Measurements from ENCODE around the gene FER. TPM values are rescaled to one million over a fixed set of nuclear protein-coding genes. Genes with fewer than 3 reads are reported as not detected.
"Not testable (repeated sequence)": the region's sequence is repeated elsewhere in the genome, so short reads cannot be mapped to it uniquely, and the experiment has no call there.

FER gene
- total and polyA plus RNA-seq, 12 donors: 1.4 to 21.9 (median 14.9) TPM

- Histone ChIP-seq H3K9me3 (peaks cover 0 to 13% (median 7%) of the 10 kb centered on the region in 11 donors), H3K27ac (no peak overlapping the region), H3K4me3 (no peak overlapping the region), H3K4me1 (peaks cover 0 to 27% (median 0%) of the 10 kb centered on the region in 9 donors), H3K36me3 (peaks cover 0 to 7% (median 0%) of the 10 kb centered on the region in 9 donors), H3K27me3 (no peaks in the 10 kb centered on the region)
- 93 to 94% methylated on average over 3 of the region's 3 CpGs for WGBS, 2 donors
- ATAC-seq (no peak), DNase-seq (no peak)
- intact Hi-C loops (cut with DNase I): no loop called here
- no peak for TF ChIP-seq CTCF (IDR thresholded peaks at IDR 0.05)
Observed at GRCh38 chr5:108763222-108763916, 15.7 kb downstream of the FER start.

GRCh38 chr5:108765647-108766046 is 17.9 kb downstream of the FER start:
- H3K27ac ChIP-seq: no peak overlapping the region
- H3K9me3 ChIP-seq: no peaks in the 10 kb centered on the region
- ATAC-seq (no peak), DNase-seq (no peak)
- no peaks in the 10 kb centered on the region for H3K27me3 ChIP-seq
- peaks cover 0 to 4% (median 0%) of the 10 kb centered on the region in 9 donors for H3K36me3 ChIP-seq
- intact Hi-C loops (cut with DNase I): no loop called here
- H3K4me3 ChIP-seq: no peak overlapping the region
- no peak for TF ChIP-seq CTCF (IDR thresholded peaks at IDR 0.05)
- H3K4me1 ChIP-seq: peaks cover 0 to 27% (median 0%) of the 10 kb centered on the region in 9 donors

GRCh38 chr5:108766916-108767315 is 19.2 kb downstream of the FER start:
- H3K36me3 ChIP-seq; H3K9me3 ChIP-seq; H3K27me3 ChIP-seq; ATAC-seq; DNase-seq; H3K4me3 ChIP-seq; H3K27ac ChIP-seq; intact Hi-C loops (cut with DNase I): not testable (repeated sequence)
- H3K4me1 ChIP-seq: peaks cover 0 to 25% (median 3%) of the 10 kb centered on the region in 9 donors
- 97 to 98% methylated on average over 5 of the region's 5 CpGs for WGBS, 2 donors

GRCh38 chr5:108769352-108769751 is 21.7 kb downstream of the FER start:
- H3K4me1 ChIP-seq: peaks cover 0 to 22% (median 5%) of the 10 kb centered on the region in 9 donors
- WGBS, 2 donors: 68 to 83% methylated on average over 1 of the region's 1 CpG
- DNase-seq (no peak), ATAC-seq (no peak)
- TF ChIP-seq CTCF (IDR thresholded peaks at IDR 0.05): no peak
- H3K4me3 ChIP-seq: no peak overlapping the region
- H3K27me3 ChIP-seq: no peaks in the 10 kb centered on the region
- H3K36me3 ChIP-seq: peaks cover 0 to 9% (median 0%) of the 10 kb centered on the region in 9 donors
- no peak overlapping the region for H3K27ac ChIP-seq
- peaks cover 0 to 10% (median 0%) of the 10 kb centered on the region in 11 donors for H3K9me3 ChIP-seq
- intact Hi-C loops (cut with DNase I): no loop called here

- no peak overlapping the region for H3K4me3 ChIP-seq
- no peaks in the 10 kb centered on the region for H3K27me3 ChIP-seq
- no peak overlapping the region for H3K27ac ChIP-seq
- no peak for DNase-seq
- 40 to 51% methylated on average over 1 of the region's 1 CpG for WGBS, 2 donors
- H3K9me3 ChIP-seq: peaks cover 0 to 11% (median 0%) of the 10 kb centered on the region in 11 donors
- ATAC-seq: no peak
- intact Hi-C loops (cut with DNase I): no loop called here
- H3K4me1 ChIP-seq: peaks cover 0 to 16% (median 5%) of the 10 kb centered on the region in 9 donors
- H3K36me3 ChIP-seq: peaks cover 0 to 9% (median 0%) of the 10 kb centered on the region in 9 donors
- TF ChIP-seq CTCF (IDR thresholded peaks at IDR 0.05): no peak
Observed at GRCh38 chr5:108772626-108773025, 24.9 kb downstream of the FER start.

All from heart right ventricle (tissue), 16 donors.